RPMI7951 (cell line): Measurements from ENCODE around the gene LYPLA2. TPM values are rescaled to one million over a fixed set of nuclear protein-coding genes. Genes with fewer than 3 reads are reported as not detected.

ENCODE experiments used
- DNase-seq: peaks from one replicate; pipeline ENCODE4 v3.0.0-alpha.2; 2012; ENCODE audit warnings: low read depth
- total RNA-seq: library from RNA; depleted of rRNA; stranded (reverse); fragments of >200 nt; shearing (Covaris generic); gene quantifications from 2 replicates; pipeline ENCODE4 v1.2.3, GENCODE V29; 2014; rRNA removed

Gene LYPLA2
- 62.6 and 74.3 TPM in 2 replicates for total RNA-seq

DNA sequence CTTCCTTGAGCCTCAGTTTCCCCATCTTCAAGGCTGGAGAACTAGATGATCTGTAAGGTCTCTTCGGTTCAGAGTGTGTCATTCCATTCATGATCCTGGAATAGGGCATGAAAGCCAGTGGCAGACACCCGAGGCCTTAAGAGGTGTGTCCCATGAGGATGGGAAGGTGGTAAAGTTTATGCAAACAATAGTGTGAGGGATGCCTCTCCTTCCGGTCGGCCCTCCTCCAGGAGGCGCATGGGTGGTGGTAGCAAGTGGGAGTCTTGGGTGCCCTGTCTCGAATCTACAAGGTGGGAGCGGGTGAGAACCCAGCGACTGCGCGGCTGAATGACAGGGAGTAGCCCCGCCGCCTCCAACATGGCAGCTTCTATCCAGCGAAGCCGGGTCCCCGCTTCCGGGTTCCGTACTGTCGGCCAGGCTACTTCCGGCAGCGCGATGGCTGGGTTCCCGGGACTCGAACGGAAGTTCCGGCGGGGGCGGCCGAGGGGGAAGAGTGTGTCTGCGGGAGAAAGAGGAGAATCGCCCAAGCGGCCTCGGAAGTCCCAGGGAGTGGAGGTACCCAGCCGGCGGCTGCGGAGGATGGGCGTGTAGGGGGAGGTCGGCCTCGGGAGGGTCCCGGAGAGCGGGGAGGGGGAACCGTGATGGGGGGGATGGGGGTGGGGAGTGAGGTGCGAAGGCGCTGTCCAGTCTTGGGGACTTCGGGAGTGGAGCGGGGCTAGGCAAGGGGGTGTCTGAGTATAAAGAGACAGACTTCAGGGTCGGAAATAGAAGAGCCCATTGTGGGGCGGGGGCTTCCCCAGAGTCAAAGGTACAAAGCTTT is at the start of gene LYPLA2:
TSS of gene LYPLA2 (plus strand) at position 450 of the 820 bp plus-strand sequence. CDS start 1,538 bp downstream, outside the sequence.
- peak; percentile 91 for DNase-seq

- no peak for DNase-seq
Observed at GRCh38 chr1:23741609-23742008, 49.3 kb upstream of the LYPLA2 start.

DNA sequence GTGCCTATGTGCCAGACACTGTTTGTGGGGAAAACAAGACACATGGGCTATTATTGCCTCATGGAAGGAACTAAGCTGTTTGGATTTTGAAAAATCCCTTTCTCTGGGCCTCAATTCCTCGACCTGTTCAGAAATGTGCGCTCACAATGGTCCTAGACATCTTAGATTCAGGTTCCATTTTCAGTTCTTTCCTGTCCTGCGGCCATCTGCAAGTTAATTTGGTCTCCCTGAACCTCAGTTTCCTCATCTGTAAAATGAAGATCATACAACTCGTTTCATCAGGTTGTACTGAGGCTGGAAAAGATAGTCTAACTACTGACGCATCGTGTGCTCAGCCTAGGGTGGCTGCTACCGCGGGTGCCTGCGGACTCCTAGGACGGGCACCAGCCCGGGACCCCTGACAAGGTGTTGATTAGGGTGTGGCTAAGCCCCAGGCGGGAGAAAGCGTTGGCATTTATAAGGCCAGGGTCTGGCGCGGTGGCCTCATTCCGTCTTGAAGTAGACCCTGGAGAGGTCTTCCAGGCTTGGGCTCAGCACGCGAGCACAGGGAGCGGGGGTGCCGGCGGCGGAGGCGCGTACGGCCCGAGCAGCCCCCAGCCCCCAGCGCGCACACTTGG is 48.2 kb upstream of the LYPLA2 start:
- no peak for DNase-seq

DNA sequence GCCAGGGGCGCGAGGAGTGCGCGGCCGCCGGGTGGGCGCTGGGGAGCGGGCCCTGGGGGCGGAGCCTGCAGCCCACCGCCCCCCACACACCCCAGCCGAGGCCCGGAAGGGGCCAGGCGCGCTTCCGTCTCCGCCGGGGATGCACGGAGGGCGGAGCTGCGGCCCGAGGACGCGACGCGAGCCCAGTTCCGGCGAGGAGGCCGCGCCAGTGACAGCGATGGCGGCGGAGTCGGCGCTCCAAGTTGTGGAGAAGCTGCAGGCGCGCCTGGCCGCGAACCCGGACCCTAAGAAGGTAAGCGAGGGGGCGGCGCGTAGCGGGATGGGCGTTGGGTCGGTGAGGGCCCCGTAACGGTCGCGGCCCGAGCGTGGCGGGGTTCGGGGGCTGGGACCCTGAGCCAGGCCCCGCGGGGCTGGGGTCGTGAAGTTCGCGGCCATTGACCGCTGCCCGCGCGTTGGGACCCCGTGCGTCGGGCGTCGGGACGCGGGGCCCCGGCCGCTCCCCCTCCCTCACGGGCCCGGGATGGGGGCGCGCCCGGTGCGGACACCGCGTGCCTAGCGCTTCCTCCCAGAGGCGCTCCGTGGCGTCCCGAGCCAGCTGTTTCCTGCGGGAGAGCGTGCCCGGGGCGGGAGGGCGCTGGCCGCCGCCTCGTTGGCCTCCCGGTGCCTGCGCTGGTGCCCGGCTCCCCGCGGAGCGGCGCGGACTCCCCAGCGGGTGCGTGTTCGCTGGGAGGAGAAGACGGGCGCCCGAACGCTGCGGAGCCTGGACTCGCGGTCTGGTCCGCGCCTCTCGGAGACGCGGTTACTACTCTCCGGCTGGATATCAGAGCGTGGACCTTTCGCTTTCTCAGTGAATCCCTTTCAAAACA is 47.4 kb upstream of the LYPLA2 start, which contains the start of gene ELOA:
TSS of gene ELOA (plus strand) at position 185 of the 866 bp plus-strand sequence. CDS start at position 218, 33 bp downstream.
- DNase-seq: peak; percentile 67

DNA sequence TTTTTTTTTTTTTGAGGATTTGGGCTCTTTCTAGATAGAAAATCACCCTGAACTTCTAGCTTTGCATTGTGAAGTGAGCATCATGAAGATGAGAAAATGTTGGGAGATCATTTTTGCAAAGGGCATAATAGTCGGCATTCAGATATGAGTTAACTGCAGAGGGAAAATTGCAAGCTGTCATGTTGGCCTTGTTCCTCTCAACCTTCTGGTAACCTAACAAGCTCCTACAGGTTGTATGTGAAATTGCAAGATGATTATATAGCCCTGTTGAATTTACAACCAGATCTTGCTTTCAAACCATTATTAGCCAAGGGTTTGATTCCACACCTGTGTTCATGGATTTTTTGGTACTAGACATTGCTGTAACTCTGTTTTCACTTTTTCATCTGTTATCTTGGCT is 45.4 kb upstream of the LYPLA2 start:
- peak; percentile 47 for DNase-seq

DNA sequence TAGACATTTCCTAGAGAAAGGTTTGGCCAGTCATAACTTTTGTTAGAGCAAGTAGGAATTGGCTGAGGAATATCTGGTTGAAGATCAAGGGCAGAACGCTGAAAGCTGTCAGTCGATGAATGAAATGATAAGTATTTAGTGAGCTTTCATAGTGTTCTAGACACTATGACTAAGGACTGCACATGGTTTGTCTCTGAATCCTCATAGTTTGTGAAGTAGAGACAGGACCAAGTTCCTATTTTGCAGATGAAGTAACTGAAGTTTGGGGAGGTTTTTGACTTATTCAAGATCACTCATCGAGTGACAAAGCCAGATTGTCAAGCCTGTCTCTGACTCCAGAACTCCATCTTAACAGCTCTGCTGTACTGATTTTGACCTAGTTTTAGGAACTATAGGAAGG is 42.9 kb upstream of the LYPLA2 start:
- DNase-seq: no peak

- DNase-seq: peak; percentile 56
Observed at GRCh38 chr1:23751050-23751814, 39.7 kb upstream of the LYPLA2 start.

- no peak for DNase-seq
Observed at GRCh38 chr1:23751815-23752200, 39.1 kb upstream of the LYPLA2 start.

DNA sequence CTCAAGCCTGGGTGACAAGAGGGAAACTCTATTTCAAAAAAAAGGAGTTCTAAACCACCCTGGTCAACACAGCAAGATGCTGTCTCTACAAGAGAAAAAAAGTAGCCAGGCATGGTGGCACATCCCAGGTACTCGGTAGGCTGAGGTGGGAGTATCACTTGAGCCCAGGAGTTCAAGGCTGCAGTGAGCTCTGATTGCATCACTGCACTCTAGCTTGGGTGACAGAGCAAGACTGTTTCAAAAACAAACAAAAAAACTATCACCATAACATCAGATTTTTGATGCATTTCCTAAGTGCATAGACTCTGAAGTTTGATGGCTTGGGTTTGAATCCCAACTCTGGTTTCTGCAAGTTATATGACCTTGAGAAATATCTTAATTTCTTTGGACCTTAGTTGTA is 38.0 kb upstream of the LYPLA2 start:
- DNase-seq: no peak

GRCh38 chr1:23756676-23757075 is 34.3 kb upstream of the LYPLA2 start:
- DNase-seq: peak; percentile 79

- DNase-seq: no peak
Observed at GRCh38 chr1:23757812-23758211, 33.1 kb upstream of the LYPLA2 start.

DNA sequence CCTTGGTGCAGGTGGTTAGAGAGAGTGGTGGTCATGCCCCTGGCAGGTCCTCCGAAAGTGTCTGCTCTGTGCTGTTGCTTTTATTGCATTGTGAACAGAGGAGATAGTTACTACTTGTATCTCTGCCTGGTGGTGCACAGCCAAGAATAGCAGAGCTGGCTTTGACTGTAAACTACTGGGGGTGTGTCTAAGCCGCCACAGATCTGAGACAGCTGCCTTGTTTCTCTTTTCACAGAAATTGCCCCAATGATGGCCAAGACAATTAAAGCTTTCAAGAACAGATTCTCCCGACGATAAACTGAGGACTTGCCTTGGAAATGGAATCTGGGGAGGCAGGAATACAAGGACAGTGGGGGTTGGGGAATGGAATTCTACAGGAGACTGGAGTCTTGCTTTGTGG is 31.7 kb upstream of the LYPLA2 start:
- no peak for DNase-seq

GRCh38 chr1:23763041-23763577 is 27.8 kb upstream of the LYPLA2 start:
- no peak for DNase-seq

DNA sequence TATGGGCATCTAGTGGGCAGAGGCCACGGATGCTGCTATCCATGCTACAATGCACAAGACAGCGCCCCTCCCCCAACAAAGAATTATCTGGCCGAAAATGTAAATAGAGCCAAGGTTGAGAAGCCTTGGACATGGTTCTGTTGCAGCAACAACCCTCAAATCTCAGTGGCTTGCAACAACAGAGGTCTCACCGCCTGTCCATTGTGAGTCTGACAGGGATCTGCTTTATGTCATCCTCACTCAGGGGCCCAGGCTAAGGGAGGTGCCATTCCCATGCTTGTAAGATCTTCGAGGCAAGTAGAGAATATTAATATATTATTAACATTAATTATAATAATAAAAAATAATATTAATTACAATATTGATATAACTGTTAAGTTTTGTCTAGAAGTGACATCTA is 22.2 kb upstream of the LYPLA2 start:
- DNase-seq: no peak

DNA sequence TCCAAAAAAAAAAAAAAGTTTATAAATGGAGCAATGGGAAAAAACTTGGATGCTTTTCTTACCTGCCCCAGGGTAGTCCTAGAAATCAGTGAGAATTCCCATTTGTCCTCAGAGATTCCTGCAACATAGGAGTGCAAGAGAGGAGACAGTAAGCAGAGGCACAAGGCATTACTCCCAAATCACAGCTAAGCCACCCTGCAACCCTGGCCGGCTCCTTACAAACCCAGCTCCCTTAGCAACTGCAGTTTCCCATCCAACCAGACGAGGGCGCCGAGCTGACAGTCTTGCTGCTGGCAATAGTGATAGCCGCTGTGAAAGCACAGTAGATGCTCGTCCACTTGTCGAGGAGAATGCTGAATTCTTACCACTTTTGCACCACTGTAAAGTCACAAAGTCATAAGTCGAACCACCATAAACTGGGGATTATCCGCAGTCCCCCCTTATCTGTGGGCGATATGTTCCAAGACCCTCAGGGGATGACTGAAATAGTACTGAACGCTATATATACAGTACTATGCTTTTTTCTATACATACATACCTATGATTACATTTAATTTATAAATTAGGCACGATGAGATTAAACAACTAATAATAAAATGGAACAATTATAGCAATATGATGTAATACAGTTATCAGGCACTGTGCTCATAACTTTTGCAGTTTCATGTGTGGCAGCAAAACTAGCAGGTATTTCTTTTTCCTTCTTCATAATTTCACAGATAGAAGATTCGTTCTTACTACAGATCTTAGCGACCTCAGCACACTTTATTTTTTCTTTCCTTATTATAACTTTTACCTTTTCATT is 18.7 kb upstream of the LYPLA2 start:
- DNase-seq: peak; percentile 78

- DNase-seq: no peak
Observed at GRCh38 chr1:23772854-23773242, 18.1 kb upstream of the LYPLA2 start.

DNA sequence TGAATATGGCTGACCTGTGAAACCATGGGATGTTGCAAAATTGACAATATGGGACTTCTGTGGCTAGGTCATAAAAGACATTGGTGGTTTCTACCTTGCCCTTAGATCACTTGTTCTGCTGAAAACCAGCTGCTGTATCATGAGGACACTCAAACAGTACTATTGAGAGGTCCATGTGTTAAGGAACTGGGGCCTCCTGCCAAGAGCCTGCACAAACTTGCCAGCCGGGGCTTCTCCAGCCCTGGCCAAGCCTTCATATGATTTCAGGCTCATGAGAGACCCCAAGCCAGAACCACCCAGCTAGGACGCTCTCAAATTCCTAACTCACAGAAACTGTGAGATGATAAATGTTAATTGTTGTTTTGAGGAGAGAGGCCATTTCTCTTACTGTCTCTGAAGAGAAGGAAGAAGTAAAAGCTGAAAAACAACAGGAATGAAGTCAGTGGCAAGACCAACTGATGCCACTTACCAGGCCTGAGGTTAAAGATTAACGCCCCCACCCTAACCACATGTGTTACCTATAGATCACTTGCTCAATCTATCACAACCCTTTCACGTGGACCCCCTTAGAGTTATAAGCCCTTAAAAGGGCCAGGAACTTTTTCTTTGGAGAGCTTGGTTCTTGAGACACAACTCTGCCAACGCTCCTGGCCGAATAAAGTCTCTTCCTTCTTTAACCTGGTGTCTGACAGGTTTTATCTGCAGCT is 16.6 kb upstream of the LYPLA2 start:
- DNase-seq: no peak

GRCh38 chr1:23776217-23776616 is 14.7 kb upstream of the LYPLA2 start:
- no peak for DNase-seq

DNA sequence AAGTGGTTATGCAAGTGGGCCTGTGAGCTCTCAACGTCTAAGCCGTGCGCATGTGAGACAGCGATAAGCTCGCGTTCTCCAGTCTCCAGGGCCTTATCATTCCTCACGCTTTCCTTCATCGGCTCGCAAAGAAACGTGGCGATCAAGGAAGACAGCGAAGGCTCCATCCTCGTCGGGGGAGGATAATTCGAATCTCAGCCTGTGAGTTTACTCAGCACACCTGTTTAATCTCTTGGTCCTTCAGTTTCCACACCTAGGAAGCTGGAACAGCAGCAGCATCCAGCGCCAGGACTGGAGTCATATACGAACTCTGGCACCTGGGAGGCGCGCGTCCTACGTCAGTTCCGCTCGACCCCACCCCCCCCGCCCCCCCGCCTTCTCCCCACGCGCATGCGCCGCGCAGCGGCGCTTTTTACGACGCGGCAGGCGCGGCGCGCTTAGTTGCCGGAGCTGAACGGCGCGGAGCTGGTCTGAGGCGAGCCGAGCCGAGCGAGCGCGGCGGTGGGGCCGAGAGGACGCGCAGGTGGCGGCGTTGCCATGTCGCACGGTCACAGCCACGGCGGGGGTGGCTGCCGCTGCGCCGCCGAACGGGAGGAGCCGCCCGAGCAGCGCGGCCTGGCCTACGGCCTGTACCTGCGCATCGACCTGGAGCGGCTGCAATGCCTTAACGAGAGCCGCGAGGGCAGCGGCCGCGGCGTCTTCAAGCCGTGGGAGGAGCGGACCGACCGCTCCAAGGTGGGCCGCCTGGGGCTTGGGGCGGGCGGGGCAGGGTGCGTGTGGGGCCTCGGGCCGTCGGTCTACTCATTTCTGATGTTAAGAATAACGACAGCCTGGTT is 12.7 kb upstream of the LYPLA2 start, which contains the start of gene PITHD1:
TSS of gene PITHD1 (plus strand) at position 440 of the 836 bp plus-strand sequence. CDS start at position 538, 98 bp downstream.
- DNase-seq: peak; percentile 80
